Spleen (tissue), 11 donors: ENCODE data around the gene SORBS1. TPM values are rescaled to one million over a fixed set of nuclear protein-coding genes. Genes with fewer than 3 reads are reported as not detected.

ENCODE experiments used
- DNase-seq: peaks from one replicate; pipeline ENCODE4 v3.0.0-alpha.2; 2020
- H3K27ac ChIP-seq, 8 donors: fragments of 200-600 bp; sonication (generic) in 7 of 8; 1 replicate in 4 of 8; 2 replicates in 4 of 8; pipeline versions ENCODE4 v1.5.0 to v1.8.0; 2016 to 2021; ENCODE audit warnings: inconsistent platforms in 4 of 8, mild to moderate bottlenecking in 4 of 8, moderate library complexity in 1 of 8
- H3K27me3 ChIP-seq, 7 donors: fragments of 200-600 bp; sonication (generic) in 6 of 7; replicated peaks in 1 of 7; 1 replicate in 4 of 7; 2 replicates in 3 of 7; pipeline versions ENCODE4 v1.5.0 to v1.8.0; 2016 to 2021; ENCODE audit warnings: inconsistent platforms in 3 of 7, mild to moderate bottlenecking in 1 of 7
- H3K36me3 ChIP-seq, 6 donors: fragments of 200-600 bp; sonication (generic) in 5 of 6; 1 replicate in 4 of 6; 2 replicates in 2 of 6; pipeline versions ENCODE4 v1.5.0 to v1.8.0; 2016 to 2021; ENCODE audit warnings: inconsistent platforms in 2 of 6
- H3K4me1 ChIP-seq, 6 donors: fragments of 200-600 bp; sonication (generic) in 5 of 6; 1 replicate in 3 of 6; 2 replicates in 3 of 6; pipeline versions ENCODE4 v1.5.0 to v1.8.0; 2016 to 2021; ENCODE audit warnings: inconsistent platforms in 3 of 6
- H3K4me3 ChIP-seq, 8 donors: fragments of 200-600 bp; sonication (generic) in 7 of 8; 1 replicate in 4 of 8; 2 replicates in 4 of 8; pipeline versions ENCODE4 v1.5.0 to v1.8.0; 2016 to 2021; ENCODE audit warnings: inconsistent platforms in 4 of 8, mild to moderate bottlenecking in 4 of 8, moderate library complexity in 2 of 8
- H3K9me3 ChIP-seq, 8 donors: fragments of 200-600 bp; sonication (generic) in 7 of 8; 1 replicate in 4 of 8; 2 replicates in 4 of 8; pipeline versions ENCODE4 v1.5.0 to v1.8.0; 2016 to 2021; ENCODE audit warnings: inconsistent platforms in 4 of 8
- CTCF ChIP-seq, 11 experiments: fragments of 200-600 bp in 7 of 11; fragments of 450-650 bp in 4 of 11; sonication (generic) in 4 of 11; IDR thresholded peaks in 8 of 11; conservative IDR thresholded peaks in 3 of 11; 1 replicate in 7 of 11; 2 replicates in 4 of 11; pipeline versions ENCODE4 v1.4.0 to v1.8.0; 2016 to 2021; ENCODE audit warnings: antibody characterized with exemption in 11 of 11, inconsistent platforms in 4 of 11, mild to moderate bottlenecking in 1 of 11
- POLR2A ChIP-seq, 3 donors: fragments of 450-650 bp; IDR thresholded peaks; one replicate each; pipeline ENCODE4 v1.5.1; 2017; ENCODE audit warnings: antibody characterized with exemption in 3 of 3, mild to moderate bottlenecking in 1 of 3
- POLR2AphosphoS5 ChIP-seq, 3 donors: sonication (generic); formaldehyde crosslinking; IDR thresholded peaks; one replicate each; pipeline ENCODE4 v1.5.1; 2017; ENCODE audit warnings: antibody characterized with exemption in 3 of 3
- WGBS, 5 donors: extraction: QIAGEN DNeasy Blood & Tissue Kit in 3 of 5; methylation state at CpG; one replicate each; pipeline versions ENCODE4 v1.1.5 to v1.1.7; 2013 to 2018; 5-methylcytosine and 5-hydroxymethylcytosine counted together
- intact Hi-C: fragments of 100-400 bp; cut with DNase I; formaldehyde crosslinking; loops from one replicate; pipeline ENCODE4 v1.15.0; 2023; ENCODE audit warnings: low total_unique reads
- polyA plus RNA-seq, 3 donors: library from polyadenylated mRNA; stranded (reverse); fragments of 200-250 nt; gene quantifications; one replicate each; pipeline ENCODE4 v1.2.1, GENCODE V29; 2013
- total RNA-seq, 7 donors: library from RNA; depleted of rRNA in 3 of 7; stranded (reverse); fragments of >200 nt in 3 of 7; fragmentation: NEBNext Ultra II Directional in 4 of 7; extraction: Animal tissue kit (Norgen Biotek cat#: 25700) in 4 of 7; gene quantifications; one replicate each; pipeline versions ENCODE4 v1.1.0 to v1.2.1, GENCODE V29; 2016 to 2021
- donor health status: healthy with polysubstance abuse.
- donor health status: DM: no; HTN: no; CAD: no; lungs with moderate emphysema.
- donor health status: DM: no; HTN: no; CAD: no.
- donor health status: Bipolar disorder and iron deficiency.
- donor health status: healthy.
- donor health status: DM: no; HTN: no; CAD: no.
- donor health status: DM: yes; HTN: yes; CAD: no.

Gene SORBS1
- total and polyA plus RNA-seq, 10 donors: 2.8 to 30.8 (median 18.1) TPM

- Histone ChIP-seq H3K4me1 (peaks cover 0 to 11% (median 0%) of the 10 kb centered on the region in 6 donors), H3K27ac (no peak overlapping the region), H3K36me3 (no peaks in the 10 kb centered on the region), H3K4me3 (no peak overlapping the region), H3K27me3 (no peaks in the 10 kb centered on the region), H3K9me3 (no peaks in the 10 kb centered on the region)
- intact Hi-C loops: no loop called here
- TF ChIP-seq CTCF (IDR thresholded peaks at IDR 0.05 in 8 of 11, conservative IDR thresholded peaks at IDR 0.05 in 3 of 11) (no peak), POLR2A (IDR thresholded peaks at IDR 0.05) (no peak)
- DNase-seq: no peak
- 69 to 84% (median 72%) methylated on average over 5 of the region's 5 CpGs for WGBS, 5 donors
Measured at GRCh38 chr10:95517536-95518454, 43.4 kb downstream of the SORBS1 start.

GRCh38 chr10:95516774-95517373 lies 44.3 kb downstream of the SORBS1 start:
- 83 to 95% (median 88%) methylated on average over 7 of the region's 7 CpGs for WGBS, 5 donors
- intact Hi-C loops: no loop called here
- TF ChIP-seq POLR2AphosphoS5 (IDR thresholded peaks at IDR 0.05) (no peak), CTCF (IDR thresholded peaks at IDR 0.05 in 8 of 11, conservative IDR thresholded peaks at IDR 0.05 in 3 of 11) (no peak), POLR2A (IDR thresholded peaks at IDR 0.05) (no peak)
- Histone ChIP-seq H3K4me1 (peaks cover 0 to 11% (median 0%) of the 10 kb centered on the region in 6 donors), H3K9me3 (no peaks in the 10 kb centered on the region), H3K36me3 (no peaks in the 10 kb centered on the region), H3K4me3 (no peak overlapping the region), H3K27ac (no peak overlapping the region), H3K27me3 (no peaks in the 10 kb centered on the region)
- DNase-seq: no peak

GRCh38 chr10:95513941-95514392 lies 47.2 kb downstream of the SORBS1 start:
- 40 to 64% (median 49%) methylated on average over 2 of the region's 2 CpGs for WGBS, 5 donors
- intact Hi-C loops: no loop called here
- TF ChIP-seq CTCF (IDR thresholded peaks at IDR 0.05 in 8 of 11, conservative IDR thresholded peaks at IDR 0.05 in 3 of 11) (no peak), POLR2AphosphoS5 (IDR thresholded peaks at IDR 0.05) (no peak), POLR2A (IDR thresholded peaks at IDR 0.05) (no peak)
- H3K36me3 ChIP-seq: no peaks in the 10 kb centered on the region
- no peak overlapping the region for H3K4me3 ChIP-seq
- H3K27me3 ChIP-seq: no peaks in the 10 kb centered on the region
- peaks cover 0 to 11% (median 0%) of the 10 kb centered on the region in 6 donors for H3K4me1 ChIP-seq
- no peak overlapping the region for H3K27ac ChIP-seq
- H3K9me3 ChIP-seq: no peaks in the 10 kb centered on the region
- no peak for DNase-seq

GRCh38 chr10:95513008-95513589 lies 48.1 kb downstream of the SORBS1 start:
- H3K4me1 ChIP-seq: peaks cover 0 to 14% (median 0%) of the 10 kb centered on the region in 6 donors
- H3K27ac ChIP-seq: no peak overlapping the region
- no peak overlapping the region for H3K4me3 ChIP-seq
- H3K27me3 ChIP-seq: no peaks in the 10 kb centered on the region
- 90 to 95% (median 94%) methylated on average over 10 to 11 of the region's 11 CpGs for WGBS, 5 donors
- intact Hi-C loops: no loop called here
- no peak for TF ChIP-seq CTCF (IDR thresholded peaks at IDR 0.05 in 8 of 11, conservative IDR thresholded peaks at IDR 0.05 in 3 of 11)
- TF ChIP-seq POLR2AphosphoS5 (IDR thresholded peaks at IDR 0.05): no peak
- no peak for TF ChIP-seq POLR2A (IDR thresholded peaks at IDR 0.05)
- DNase-seq: no peak
- H3K36me3 ChIP-seq: no peaks in the 10 kb centered on the region
- no peaks in the 10 kb centered on the region for H3K9me3 ChIP-seq
